ENCODE results near the gene AFG3L2.

- TF ChIP-seq CTCF (IDR thresholded peaks at IDR 0.05 in 2 of 3, conservative IDR thresholded peaks at IDR 0.05 in 1 of 3; ENCODE audit: insufficient read depth in 2 of 3, low read depth in 1 of 3, low read length in 3 of 3) (no peak), EP300 (IDR thresholded peaks at IDR 0.05; ENCODE audit: low read length) (no peak)
Observed at GRCh38 chr18:12420821-12421421, 43.9 kb upstream of the AFG3L2 start.
